ENCODE measurements around the gene FRY. TPM values are rescaled to one million over a fixed set of nuclear protein-coding genes. Genes with fewer than 3 reads are reported as not detected.
A peak's percentile ranks its signal among the peaks of the same experiment; 100 is the strongest.

Gene FRY
- total and polyA plus RNA-seq, 10 donors = 0.80 to 30.0 (median 23.5) TPM

DNA sequence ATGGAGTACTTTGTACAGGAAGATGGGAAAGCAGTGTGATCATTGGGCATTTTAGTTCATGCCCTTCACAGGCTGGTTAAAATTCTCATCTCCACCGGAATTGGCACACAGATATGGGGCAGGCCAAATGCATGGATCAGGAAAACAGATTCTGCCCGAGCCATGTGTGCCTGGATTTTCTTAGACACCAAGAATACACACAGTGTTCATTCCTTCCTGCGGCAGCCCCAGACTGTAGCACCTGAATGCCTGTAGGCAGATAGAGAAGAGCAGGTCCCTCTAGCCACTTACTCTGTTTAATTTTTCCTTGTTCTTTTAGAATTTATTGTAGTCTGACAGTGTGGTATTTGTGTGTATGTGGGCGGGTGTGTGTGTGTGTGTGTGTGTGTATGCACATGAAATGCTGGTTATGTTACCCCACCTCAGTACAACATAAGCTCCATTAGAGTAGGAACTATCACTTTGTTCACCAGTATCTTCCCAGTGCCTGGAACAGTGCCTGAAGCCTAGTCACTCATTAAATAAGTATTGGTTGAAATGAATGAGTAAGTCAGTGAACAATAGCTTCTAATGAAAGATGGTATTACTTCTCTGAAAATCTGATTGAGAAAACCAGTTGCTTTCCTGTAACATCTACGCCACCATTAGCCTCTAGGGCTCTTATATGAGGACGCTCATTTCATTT lies 41.7 kb downstream of the FRY start:
- H3K27ac ChIP-seq = no peak overlapping the region
- H3K9me3 ChIP-seq = peaks cover 0 to 7% (median 0%) of the 10 kb centered on the region in 8 donors
- no peak overlapping the region for H3K4me3 ChIP-seq
- no peaks in the 10 kb centered on the region for H3K27me3 ChIP-seq (replicated peaks in 1 of 7)
- H3K36me3 ChIP-seq = no peaks in the 10 kb centered on the region
- no peaks in the 10 kb centered on the region for H3K4me1 ChIP-seq
- intact Hi-C loops (cut with DNase I; ENCODE audit: low total_unique reads) = no loop called here
- no peak for DNase-seq
- TF ChIP-seq POLR2AphosphoS5 (IDR thresholded peaks at IDR 0.05) (no peak), POLR2A (IDR thresholded peaks at IDR 0.05) (no peak)
- TF ChIP-seq, protein P1, sequence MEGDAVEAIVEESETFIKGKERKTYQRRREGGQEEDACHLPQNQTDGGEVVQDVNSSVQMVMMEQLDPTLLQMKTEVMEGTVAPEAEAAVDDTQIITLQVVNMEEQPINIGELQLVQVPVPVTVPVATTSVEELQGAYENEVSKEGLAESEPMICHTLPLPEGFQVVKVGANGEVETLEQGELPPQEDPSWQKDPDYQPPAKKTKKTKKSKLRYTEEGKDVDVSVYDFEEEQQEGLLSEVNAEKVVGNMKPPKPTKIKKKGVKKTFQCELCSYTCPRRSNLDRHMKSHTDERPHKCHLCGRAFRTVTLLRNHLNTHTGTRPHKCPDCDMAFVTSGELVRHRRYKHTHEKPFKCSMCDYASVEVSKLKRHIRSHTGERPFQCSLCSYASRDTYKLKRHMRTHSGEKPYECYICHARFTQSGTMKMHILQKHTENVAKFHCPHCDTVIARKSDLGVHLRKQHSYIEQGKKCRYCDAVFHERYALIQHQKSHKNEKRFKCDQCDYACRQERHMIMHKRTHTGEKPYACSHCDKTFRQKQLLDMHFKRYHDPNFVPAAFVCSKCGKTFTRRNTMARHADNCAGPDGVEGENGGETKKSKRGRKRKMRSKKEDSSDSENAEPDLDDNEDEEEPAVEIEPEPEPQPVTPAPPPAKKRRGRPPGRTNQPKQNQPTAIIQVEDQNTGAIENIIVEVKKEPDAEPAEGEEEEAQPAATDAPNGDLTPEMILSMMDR (IDR thresholded peaks at IDR 0.05 in 8 of 11, conservative IDR thresholded peaks at IDR 0.05 in 3 of 11) = no peak
- WGBS, 5 donors = 90 to 95% (median 91%) methylated on average over 6 of the region's 6 CpGs

DNA sequence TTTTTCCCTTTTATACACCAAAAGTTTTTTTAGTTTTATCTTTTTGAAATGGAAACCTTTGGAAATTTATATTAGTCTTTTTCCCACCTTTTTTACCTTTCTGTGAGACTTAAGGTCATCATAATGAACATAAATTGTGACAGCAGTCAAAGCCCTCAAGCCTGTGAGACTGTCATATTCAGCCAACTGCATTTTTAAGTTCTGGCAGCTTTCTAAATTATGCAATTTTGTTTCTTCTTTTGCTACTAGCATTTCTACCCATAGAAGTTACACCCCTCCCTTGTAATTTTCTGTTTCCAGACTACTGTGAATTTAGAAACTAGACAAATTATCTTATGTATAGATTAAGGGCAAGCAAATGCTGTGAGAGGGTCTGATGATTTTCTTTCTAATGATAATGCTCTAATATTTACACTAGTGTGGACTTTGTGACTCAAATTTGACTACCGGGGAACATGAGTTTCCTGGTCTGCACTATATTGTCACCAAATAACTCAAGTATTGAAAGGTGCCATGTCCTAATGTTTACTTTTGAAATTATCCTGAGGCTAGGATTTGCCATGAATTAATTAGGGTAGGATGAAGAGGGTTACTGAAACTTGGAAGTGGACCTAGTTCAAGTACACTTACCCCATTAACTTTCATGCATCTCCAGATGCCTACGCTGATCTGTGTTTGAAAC lies 43.7 kb downstream of the FRY start:
- Histone ChIP-seq H3K27ac (no peak overlapping the region), H3K9me3 (peaks cover 0 to 3% (median 0%) of the 10 kb centered on the region in 8 donors), H3K4me3 (no peak overlapping the region), H3K4me1 (no peaks in the 10 kb centered on the region), H3K36me3 (peaks cover 0 to 13% (median 0%) of the 10 kb centered on the region in 6 donors), H3K27me3 (replicated peaks in 1 of 7) (no peaks in the 10 kb centered on the region)
- no peak for TF ChIP-seq POLR2A (IDR thresholded peaks at IDR 0.05)
- no peak for TF ChIP-seq POLR2AphosphoS5 (IDR thresholded peaks at IDR 0.05)
- TF ChIP-seq, protein P1 (IDR thresholded peaks at IDR 0.05 in 8 of 11, conservative IDR thresholded peaks at IDR 0.05 in 3 of 11) = no peak
- 87 to 96% (median 94%) methylated on average over 2 of the region's 2 CpGs for WGBS, 5 donors
- DNase-seq = no peak
- intact Hi-C loops (cut with DNase I; ENCODE audit: low total_unique reads) = no loop called here

DNA sequence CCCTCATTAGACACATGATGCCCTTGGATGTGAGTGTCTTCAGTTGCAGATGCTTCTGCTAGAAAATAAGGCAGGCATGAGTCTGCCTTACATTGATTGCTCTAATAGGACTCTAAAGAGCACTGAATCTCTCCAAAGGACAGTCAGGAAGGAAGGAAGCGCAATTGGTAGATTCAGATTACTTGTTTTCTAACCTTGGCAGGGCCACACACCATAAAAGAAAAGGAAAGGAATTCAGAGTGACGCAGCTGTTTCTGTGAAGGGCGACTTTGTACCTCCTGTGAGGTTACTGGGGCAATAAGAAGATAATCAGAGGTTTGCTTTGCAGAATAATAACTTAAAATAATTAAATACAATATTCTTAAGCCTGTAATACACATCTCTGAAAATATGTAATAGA lies 48.0 kb downstream of the FRY start:
- no peak for DNase-seq
- H3K27ac ChIP-seq = peak overlapping the region in 2 of 8 donors; percentile 7
- H3K9me3 ChIP-seq = no peaks in the 10 kb centered on the region
- no peak overlapping the region for H3K4me3 ChIP-seq
- H3K36me3 ChIP-seq = peaks cover 0 to 25% (median 0%) of the 10 kb centered on the region in 6 donors
- TF ChIP-seq POLR2AphosphoS5 (IDR thresholded peaks at IDR 0.05) (no peak), POLR2A (IDR thresholded peaks at IDR 0.05) (no peak)
- TF ChIP-seq, protein P1 (IDR thresholded peaks at IDR 0.05 in 8 of 11, conservative IDR thresholded peaks at IDR 0.05 in 3 of 11) = no peak
- no peaks in the 10 kb centered on the region for H3K27me3 ChIP-seq (replicated peaks in 1 of 7)
- 41 to 59% (median 50%) methylated on average over 3 of the region's 3 CpGs for WGBS, 5 donors
- intact Hi-C loops (cut with DNase I; ENCODE audit: low total_unique reads) = no loop called here
- no peaks in the 10 kb centered on the region for H3K4me1 ChIP-seq

DNA sequence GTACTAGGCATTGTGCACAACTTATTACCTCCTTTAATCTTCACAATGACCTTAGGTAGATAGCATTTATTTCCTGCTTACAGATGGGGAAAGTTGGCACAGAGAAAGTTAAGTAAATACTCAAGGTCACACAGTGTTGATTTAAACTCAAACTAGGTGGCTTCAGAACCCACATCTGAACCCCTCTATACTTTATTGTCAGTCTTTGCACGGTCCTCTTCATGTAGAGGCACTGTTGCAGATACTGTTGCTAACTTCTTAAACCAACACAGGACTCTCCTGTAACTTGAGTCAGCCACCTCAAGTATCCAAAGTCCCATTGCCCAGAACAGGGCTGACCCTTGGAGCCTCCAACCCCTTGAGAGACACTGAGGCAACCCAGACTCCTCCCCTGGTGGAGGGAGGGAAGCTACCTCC lies 48.8 kb downstream of the FRY start:
- H3K27me3 ChIP-seq (replicated peaks in 1 of 7) = no peaks in the 10 kb centered on the region
- no peaks in the 10 kb centered on the region for H3K9me3 ChIP-seq
- TF ChIP-seq, protein P1 (IDR thresholded peaks at IDR 0.05 in 8 of 11, conservative IDR thresholded peaks at IDR 0.05 in 3 of 11) = no peak
- no peak for DNase-seq
- intact Hi-C loops (cut with DNase I; ENCODE audit: low total_unique reads) = no loop called here
- no peaks in the 10 kb centered on the region for H3K4me1 ChIP-seq
- no peak overlapping the region for H3K4me3 ChIP-seq
- peaks cover 0 to 31% (median 0%) of the 10 kb centered on the region in 6 donors for H3K36me3 ChIP-seq
- WGBS, 5 donors = 68 to 84% (median 82%) methylated on average over 1 of the region's 1 CpG
- H3K27ac ChIP-seq = no peak overlapping the region
